ENCODE data around the gene RAB11B.
A peak's percentile ranks its signal among the peaks of the same experiment; 100 is the strongest.
"Not testable (repeated sequence)": the region's sequence is repeated elsewhere in the genome, so short reads cannot be mapped to it uniquely, and the experiment has no call there.

The RAB11B gene

GRCh38 chr19:8352134-8352827, 37.9 kb upstream of the RAB11B start:
- Mint-ChIP-seq H3K4me3 (peak overlapping the region; percentile 42 to 74 (median 56)), H3K27ac (peak overlapping the region; percentile 92 to 95 (median 93)), H3K4me1 (peaks cover 25% of the 10 kb centered on the region)

GRCh38 chr19:8352845-8353244, 37.3 kb upstream of the RAB11B start:
- not testable (repeated sequence) for H3K36me3 Mint-ChIP-seq (ENCODE audit: low read depth); H3K27me3 Mint-ChIP-seq (ENCODE audit: low read depth); H3K9me3 Mint-ChIP-seq
- H3K4me1 Mint-ChIP-seq: peaks cover 25% of the 10 kb centered on the region
- H3K4me3 Mint-ChIP-seq: peak overlapping the region in 2 of 3 experiments; percentile 56 to 74
- peak overlapping the region in 2 of 3 experiments; percentile 92 to 95 for H3K27ac Mint-ChIP-seq

More at GRCh38 chr19:8352134-8352827, 37.9 kb upstream of the RAB11B start:
- no peaks in the 10 kb centered on the region for H3K36me3 Mint-ChIP-seq (ENCODE audit: low read depth)
- peaks cover 2% of the 10 kb centered on the region for H3K9me3 Mint-ChIP-seq
- H3K27me3 Mint-ChIP-seq (ENCODE audit: low read depth): peaks cover 3% of the 10 kb centered on the region
- TF ChIP-seq CTCF (IDR thresholded peaks at IDR 0.05; ENCODE audit: unreplicated experiment in 3 of 3): no peak

GRCh38 chr19:8355631-8356402, 34.3 kb upstream of the RAB11B start:
- H3K27ac Mint-ChIP-seq: peak overlapping the region; percentile 15 to 30 (median 19)
- H3K27me3 Mint-ChIP-seq (ENCODE audit: low read depth): peaks cover 3% of the 10 kb centered on the region
- no peak for TF ChIP-seq CTCF (IDR thresholded peaks at IDR 0.05; ENCODE audit: unreplicated experiment in 3 of 3)
- peaks cover 2% of the 10 kb centered on the region for H3K9me3 Mint-ChIP-seq
- no peaks in the 10 kb centered on the region for H3K36me3 Mint-ChIP-seq (ENCODE audit: low read depth)
- H3K4me3 Mint-ChIP-seq: no peak overlapping the region
- H3K4me1 Mint-ChIP-seq: peaks cover 21% of the 10 kb centered on the region

GRCh38 chr19:8357007-8357521, 33.1 kb upstream of the RAB11B start:
- H3K4me1 Mint-ChIP-seq: peaks cover 25% of the 10 kb centered on the region
- peak overlapping the region; percentile 13 to 50 (median 35) for H3K27ac Mint-ChIP-seq
- H3K4me3 Mint-ChIP-seq: no peak overlapping the region
- peaks cover 2% of the 10 kb centered on the region for H3K9me3 Mint-ChIP-seq
- H3K36me3 Mint-ChIP-seq (ENCODE audit: low read depth): no peaks in the 10 kb centered on the region
- H3K27me3 Mint-ChIP-seq (ENCODE audit: low read depth): no peaks in the 10 kb centered on the region
- no peak for TF ChIP-seq CTCF (IDR thresholded peaks at IDR 0.05; ENCODE audit: unreplicated experiment in 3 of 3)

GRCh38 chr19:8358948-8359347, 31.2 kb upstream of the RAB11B start:
- H3K9me3 Mint-ChIP-seq: peaks cover 2% of the 10 kb centered on the region
- H3K4me1 Mint-ChIP-seq: peaks cover 30% of the 10 kb centered on the region
- no peaks in the 10 kb centered on the region for H3K36me3 Mint-ChIP-seq (ENCODE audit: low read depth)

More at GRCh38 chr19:8358948-8359347, 31.2 kb upstream of the RAB11B start:
- H3K27me3 Mint-ChIP-seq (ENCODE audit: low read depth): no peaks in the 10 kb centered on the region
- H3K4me3 Mint-ChIP-seq: no peak overlapping the region
- H3K27ac Mint-ChIP-seq: no peak overlapping the region
- TF ChIP-seq CTCF (IDR thresholded peaks at IDR 0.05; ENCODE audit: unreplicated experiment in 3 of 3): no peak
